SK-N-SH (cell line): ENCODE data around the gene SPON1.

Experiments used
- RAD21 ChIP-seq: IDR thresholded peaks from 2 replicates; pipeline ENCODE4 v1.6.1; 2012; ENCODE audit warnings: mild to moderate bottlenecking, low read length
- TF ChIP-seq, protein P1 (sequence below): fragments of 200-600 bp; sonication (generic); IDR thresholded peaks from 2 replicates; pipeline ENCODE4 v1.6.1; 2017; ENCODE audit warnings: antibody characterized with exemption, mild to moderate bottlenecking, moderate library complexity

DNA sequence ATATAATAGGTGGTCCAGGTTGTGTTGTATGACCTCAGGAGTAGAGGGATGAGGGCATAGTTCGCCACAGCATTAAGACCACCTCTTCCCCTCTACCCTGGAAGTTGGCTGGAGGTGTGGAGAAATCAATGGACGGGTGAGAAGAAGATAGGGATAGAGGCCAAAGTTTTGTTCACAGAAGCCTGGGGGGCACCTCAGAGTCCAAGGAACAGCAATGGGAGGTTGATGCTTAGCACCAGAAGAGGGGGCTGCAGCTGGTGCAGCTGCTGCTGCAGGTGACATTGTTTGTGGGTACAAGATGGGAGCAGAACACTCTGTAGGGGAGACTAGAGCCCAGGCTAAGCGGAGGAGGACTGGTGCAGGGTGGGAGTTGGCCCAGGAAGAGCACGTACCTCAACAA lies 31.2 kb upstream of the SPON1 start:
- TF ChIP-seq, protein P1, sequence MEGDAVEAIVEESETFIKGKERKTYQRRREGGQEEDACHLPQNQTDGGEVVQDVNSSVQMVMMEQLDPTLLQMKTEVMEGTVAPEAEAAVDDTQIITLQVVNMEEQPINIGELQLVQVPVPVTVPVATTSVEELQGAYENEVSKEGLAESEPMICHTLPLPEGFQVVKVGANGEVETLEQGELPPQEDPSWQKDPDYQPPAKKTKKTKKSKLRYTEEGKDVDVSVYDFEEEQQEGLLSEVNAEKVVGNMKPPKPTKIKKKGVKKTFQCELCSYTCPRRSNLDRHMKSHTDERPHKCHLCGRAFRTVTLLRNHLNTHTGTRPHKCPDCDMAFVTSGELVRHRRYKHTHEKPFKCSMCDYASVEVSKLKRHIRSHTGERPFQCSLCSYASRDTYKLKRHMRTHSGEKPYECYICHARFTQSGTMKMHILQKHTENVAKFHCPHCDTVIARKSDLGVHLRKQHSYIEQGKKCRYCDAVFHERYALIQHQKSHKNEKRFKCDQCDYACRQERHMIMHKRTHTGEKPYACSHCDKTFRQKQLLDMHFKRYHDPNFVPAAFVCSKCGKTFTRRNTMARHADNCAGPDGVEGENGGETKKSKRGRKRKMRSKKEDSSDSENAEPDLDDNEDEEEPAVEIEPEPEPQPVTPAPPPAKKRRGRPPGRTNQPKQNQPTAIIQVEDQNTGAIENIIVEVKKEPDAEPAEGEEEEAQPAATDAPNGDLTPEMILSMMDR = no peak
- TF ChIP-seq RAD21 = no peak
